Activated CD8-positive, alpha-beta memory T cell treated with anti-CD3 and anti-CD28 coated beads, Interleukin-2, amount 50 U/mL, for 4 hours (primary cell): ENCODE results near the gene PRSS33.

Experiments used
- DNase-seq: peaks from one replicate; pipeline ENCODE4 v3.0.0-alpha.2; 2020

The PRSS33 gene

DNA sequence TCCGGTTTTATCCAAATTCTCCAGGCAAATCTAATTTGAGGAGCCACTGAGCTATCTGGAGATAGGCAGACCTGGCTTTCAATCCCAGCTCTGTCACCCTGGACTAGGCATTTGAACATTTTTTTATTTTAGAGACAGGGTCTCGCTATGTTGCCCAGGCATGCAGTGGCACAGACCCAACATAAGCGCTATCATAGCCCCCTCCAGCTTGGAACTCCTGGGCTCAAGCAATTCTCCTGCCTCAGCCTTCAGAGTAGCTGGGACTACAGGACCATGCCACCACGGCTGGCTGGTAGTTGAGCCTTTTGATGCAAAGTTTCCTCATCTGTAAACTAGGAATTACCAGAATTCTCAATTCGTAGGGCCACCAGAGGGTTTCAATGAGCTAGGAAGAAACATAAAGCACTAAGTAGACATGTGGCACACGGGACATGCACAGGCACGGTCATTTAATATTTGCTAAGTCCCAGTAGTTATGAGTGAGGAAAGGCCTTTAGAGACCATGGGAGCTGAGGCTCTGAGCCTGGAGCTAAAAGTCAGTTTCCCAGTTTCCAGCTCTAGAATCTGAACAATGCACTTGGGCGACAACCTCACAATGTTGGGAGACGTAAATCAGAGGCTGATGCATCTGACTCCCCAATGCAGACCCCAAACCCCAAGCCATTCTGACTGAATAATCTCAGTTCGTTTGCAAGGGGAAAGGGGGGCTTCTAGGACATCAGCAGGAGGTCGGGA, 11.4 kb downstream of the PRSS33 start:
- no peak for DNase-seq

GRCh38 chr16:2775131-2775716, 12.1 kb downstream of the PRSS33 start:
- no peak for DNase-seq

GRCh38 chr16:2774161-2774891, 13.0 kb downstream of the PRSS33 start:
- DNase-seq, result no peak

GRCh38 chr16:2773188-2773968, 14.0 kb downstream of the PRSS33 start:
- no peak for DNase-seq

- no peak for DNase-seq
Measured at GRCh38 chr16:2771496-2772402, 15.6 kb downstream of the PRSS33 start.

GRCh38 chr16:2770057-2770951, 17.1 kb downstream of the PRSS33 start:
- DNase-seq, result no peak

DNA sequence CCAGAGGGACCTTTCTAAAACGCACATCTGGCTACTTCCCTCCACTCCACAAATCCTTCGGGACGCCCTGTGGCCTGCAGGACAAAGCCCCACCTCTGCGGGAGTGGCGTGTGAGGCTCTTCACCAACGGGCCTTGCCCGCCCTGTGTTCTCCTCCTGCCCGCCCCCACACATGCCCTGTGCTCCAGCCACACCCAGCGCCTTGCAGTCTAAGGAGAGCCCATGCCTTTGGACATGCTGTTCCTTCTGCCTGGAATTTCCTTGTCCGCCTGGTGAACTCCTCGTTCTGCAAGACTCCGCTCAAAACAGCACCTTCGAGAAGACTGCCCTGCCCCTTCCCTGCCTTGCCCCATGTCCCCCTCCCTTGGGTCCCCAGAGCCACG, 17.7 kb downstream of the PRSS33 start:
- DNase-seq, result no peak

DNA sequence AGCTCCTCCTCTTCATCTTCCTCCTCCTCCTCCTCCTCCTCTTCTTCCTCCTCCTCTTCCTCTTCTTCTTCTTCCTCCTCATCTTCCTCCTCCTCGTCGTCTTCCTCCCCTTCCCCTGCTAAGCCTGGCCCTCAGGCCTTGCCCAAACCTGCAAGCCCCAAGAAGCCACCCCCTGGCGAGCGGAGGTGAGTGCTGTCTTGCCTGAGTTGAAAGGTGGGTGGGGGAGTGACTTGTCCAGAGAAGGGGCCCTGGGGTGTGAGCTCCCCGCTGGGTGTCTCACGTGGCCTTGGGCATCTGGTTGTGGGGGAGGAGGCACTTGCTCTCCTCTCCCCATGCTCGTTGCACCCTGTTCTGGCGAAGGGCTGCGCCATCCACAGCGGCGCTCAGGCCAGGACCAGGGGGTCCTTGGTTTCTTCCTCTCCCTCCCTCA, 18.2 kb downstream of the PRSS33 start:
- no peak for DNase-seq

GRCh38 chr16:2768403-2769089, 18.8 kb downstream of the PRSS33 start:
- no peak for DNase-seq

GRCh38 chr16:2767891-2768290, 19.5 kb downstream of the PRSS33 start:
- DNase-seq, result no peak

- no peak for DNase-seq
Measured at GRCh38 chr16:2767140-2767731, 20.1 kb downstream of the PRSS33 start.

DNA sequence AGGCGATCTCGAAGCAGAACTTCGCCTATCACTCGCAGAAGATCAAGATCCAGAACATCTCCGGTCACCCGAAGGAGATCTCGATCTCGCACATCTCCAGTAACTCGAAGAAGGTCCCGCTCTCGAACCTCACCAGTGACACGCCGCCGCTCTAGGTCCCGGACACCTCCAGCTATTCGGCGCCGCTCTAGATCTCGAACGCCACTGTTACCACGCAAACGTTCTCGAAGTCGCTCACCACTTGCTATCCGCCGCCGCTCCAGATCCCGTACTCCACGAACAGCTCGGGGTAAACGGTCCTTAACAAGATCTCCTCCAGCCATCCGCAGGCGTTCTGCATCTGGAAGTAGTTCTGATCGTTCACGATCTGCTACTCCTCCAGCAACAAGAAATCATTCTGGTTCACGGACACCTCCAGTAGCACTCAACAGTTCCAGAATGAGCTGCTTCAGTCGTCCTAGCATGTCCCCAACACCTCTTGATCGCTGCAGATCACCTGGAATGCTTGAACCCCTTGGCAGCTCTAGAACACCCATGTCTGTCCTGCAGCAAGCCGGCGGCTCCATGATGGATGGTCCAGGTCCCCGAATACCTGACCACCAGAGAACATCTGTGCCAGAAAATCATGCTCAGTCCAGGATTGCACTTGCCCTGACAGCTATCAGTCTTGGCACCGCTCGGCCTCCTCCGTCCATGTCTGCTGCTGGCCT, 20.8 kb downstream of the PRSS33 start:
- DNase-seq, result no peak

DNA sequence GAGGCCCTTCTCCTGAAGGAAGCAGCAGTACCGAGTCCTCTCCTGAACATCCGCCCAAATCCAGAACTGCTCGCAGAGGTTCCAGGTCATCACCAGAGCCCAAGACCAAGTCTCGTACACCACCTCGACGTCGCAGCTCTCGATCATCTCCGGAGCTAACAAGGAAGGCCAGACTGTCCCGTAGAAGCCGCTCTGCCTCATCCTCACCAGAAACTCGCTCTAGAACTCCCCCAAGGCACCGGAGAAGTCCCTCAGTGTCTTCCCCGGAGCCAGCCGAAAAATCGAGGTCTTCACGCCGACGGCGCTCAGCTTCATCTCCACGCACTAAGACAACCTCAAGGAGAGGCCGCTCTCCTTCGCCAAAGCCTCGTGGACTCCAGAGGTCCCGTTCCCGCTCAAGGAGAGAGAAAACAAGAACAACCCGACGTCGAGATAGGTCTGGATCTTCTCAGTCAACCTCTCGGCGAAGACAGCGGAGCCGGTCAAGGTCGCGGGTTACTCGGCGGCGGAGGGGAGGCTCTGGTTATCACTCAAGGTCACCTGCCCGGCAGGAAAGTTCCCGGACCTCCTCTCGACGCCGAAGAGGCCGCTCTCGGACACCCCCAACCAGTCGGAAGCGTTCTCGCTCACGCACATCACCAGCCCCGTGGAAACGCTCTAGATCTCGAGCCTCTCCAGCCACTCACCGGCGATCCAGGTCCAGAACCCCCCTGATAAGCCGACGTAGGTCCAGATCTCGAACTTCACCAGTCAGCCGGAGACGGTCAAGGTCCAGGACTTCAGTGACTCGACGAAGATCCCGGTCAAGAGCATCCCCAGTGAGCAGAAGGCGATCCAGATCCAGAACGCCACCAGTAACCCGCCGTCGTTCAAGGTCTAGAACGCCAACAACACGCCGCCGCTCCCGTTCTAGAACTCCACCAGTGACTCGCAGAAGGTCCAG, 21.6 kb downstream of the PRSS33 start:
- no peak for DNase-seq

DNA sequence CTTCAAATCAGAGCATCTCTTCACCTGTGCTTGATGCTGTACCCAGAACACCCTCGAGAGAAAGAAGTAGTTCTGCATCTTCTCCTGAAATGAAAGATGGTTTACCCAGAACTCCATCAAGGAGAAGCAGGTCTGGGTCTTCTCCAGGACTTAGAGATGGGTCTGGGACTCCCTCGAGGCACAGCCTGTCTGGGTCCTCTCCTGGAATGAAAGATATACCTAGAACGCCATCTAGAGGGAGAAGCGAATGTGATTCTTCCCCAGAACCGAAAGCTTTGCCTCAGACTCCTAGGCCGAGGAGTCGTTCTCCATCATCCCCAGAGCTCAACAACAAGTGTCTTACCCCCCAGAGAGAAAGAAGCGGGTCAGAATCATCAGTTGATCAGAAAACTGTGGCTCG, 22.6 kb downstream of the PRSS33 start:
- no peak for DNase-seq

- no peak for DNase-seq
Measured at GRCh38 chr16:2763173-2763572, 24.2 kb downstream of the PRSS33 start.

GRCh38 chr16:2762711-2763110, 24.6 kb downstream of the PRSS33 start:
- no peak for DNase-seq

DNA sequence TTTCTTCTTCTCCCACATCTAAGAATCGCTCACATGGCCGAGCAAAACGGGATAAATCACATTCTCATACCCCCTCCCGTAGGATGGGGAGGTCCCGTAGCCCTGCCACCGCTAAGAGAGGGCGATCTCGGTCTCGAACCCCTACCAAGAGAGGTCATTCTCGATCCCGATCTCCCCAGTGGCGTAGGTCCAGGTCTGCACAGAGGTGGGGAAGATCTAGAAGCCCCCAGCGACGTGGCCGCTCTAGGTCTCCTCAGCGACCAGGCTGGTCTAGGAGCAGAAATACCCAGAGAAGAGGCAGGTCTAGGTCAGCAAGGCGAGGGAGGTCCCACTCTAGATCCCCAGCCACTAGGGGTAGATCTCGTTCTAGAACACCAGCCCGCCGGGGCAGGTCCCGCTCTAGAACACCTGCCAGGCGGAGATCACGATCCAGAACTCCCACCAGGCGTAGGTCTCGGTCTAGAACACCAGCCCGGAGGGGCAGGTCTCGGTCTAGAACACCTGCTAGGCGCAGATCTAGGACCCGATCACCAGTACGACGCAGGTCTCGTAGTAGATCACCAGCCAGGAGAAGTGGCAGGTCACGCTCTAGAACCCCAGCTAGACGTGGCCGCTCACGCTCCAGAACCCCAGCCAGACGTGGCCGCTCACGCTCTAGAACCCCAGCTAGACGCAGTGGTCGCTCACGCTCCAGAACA, 25.3 kb downstream of the PRSS33 start:
- DNase-seq, result no peak

GRCh38 chr16:2761472-2761871, 25.9 kb downstream of the PRSS33 start:
- no peak for DNase-seq
